Common myeloid progenitor, CD34-positive (primary cell): Measurements from ENCODE around the gene HOXB3.

ENCODE experiments used
- CTCF ChIA-PET: fragments of 350-600 bp; sonication (Branson Sonifier 250); formaldehyde crosslinking; loops from one replicate; lab custom pipeline; 2021; ENCODE audit warnings: antibody characterized with exemption; lab: Charles Lee
- POLR2A ChIA-PET: fragments of 350-600 bp; sonication (Branson Sonifier 250); formaldehyde crosslinking; loops from one replicate; lab custom pipeline; 2021; ENCODE audit warnings: antibody characterized with exemption; lab: Charles Lee
- DNase-seq, 3 donors: peaks; one replicate each; pipeline versions ENCODE4 v3.0.0 to v3.0.0-alpha.2; 2013
- H3K27ac ChIP-seq, 2 experiments: 1 replicate in 1 of 2; 2 replicates in 1 of 2; pipeline ENCODE4 v1.7.0; 2013; ENCODE audit warnings: inconsistent platforms in 2 of 2, low read length in 2 of 2, mild to moderate bottlenecking in 2 of 2, low read depth in 1 of 2, moderate library complexity in 1 of 2; ENCODE audit not compliant: severe bottlenecking in 2 of 2, insufficient read depth in 1 of 2, poor library complexity in 1 of 2
- H3K27me3 ChIP-seq, 5 experiments: replicated peaks in 2 of 5; 1 replicate in 3 of 5; 2 replicates in 2 of 5; pipeline versions ENCODE4 v1.6.1 to v1.7.0; 2013; ENCODE audit warnings: low read length in 4 of 5, mild to moderate bottlenecking in 2 of 5, moderate library complexity in 2 of 5, inconsistent platforms in 1 of 5; ENCODE audit not compliant: insufficient read depth in 5 of 5, control insufficient read depth in 4 of 5
- H3K36me3 ChIP-seq, 4 experiments: 1 replicate in 2 of 4; 2 replicates in 2 of 4; pipeline versions ENCODE4 v1.6.1 to v1.7.0; 2013; ENCODE audit warnings: low read length in 3 of 4, control low read depth in 1 of 4, mild to moderate bottlenecking in 1 of 4; ENCODE audit not compliant: control insufficient read depth in 4 of 4, insufficient read depth in 4 of 4
- H3K4me1 ChIP-seq, 4 experiments: 1 replicate in 3 of 4; 2 replicates in 1 of 4; pipeline versions ENCODE4 v1.6.1 to v1.7.1; 2013; ENCODE audit warnings: low read length in 3 of 4, mild to moderate bottlenecking in 3 of 4, control low read depth in 1 of 4, inconsistent platforms in 1 of 4, moderate library complexity in 1 of 4; ENCODE audit not compliant: control insufficient read depth in 4 of 4, insufficient read depth in 4 of 4; ENCODE audit errors: control extremely low read depth in 1 of 4
- H3K4me3 ChIP-seq, 7 experiments: 1 replicate in 4 of 7; 2 replicates in 3 of 7; pipeline versions ENCODE4 v1.5.1 to v1.7.0; 2013; ENCODE audit warnings: mild to moderate bottlenecking in 7 of 7, low read length in 6 of 7, moderate library complexity in 6 of 7, inconsistent platforms in 2 of 7, low read depth in 2 of 7, control low read depth in 1 of 7; ENCODE audit not compliant: insufficient read depth in 4 of 7, control insufficient read depth in 1 of 7; ENCODE audit errors: extremely low read depth in 1 of 7
- H3K9me3 ChIP-seq, 5 experiments: 1 replicate in 4 of 5; 2 replicates in 1 of 5; pipeline versions ENCODE4 v1.6.1 to v1.7.1; 2013; ENCODE audit warnings: low read length in 4 of 5, mild to moderate bottlenecking in 2 of 5, inconsistent platforms in 1 of 5, low read depth in 1 of 5, moderate library complexity in 1 of 5; ENCODE audit not compliant: control insufficient read depth in 4 of 5, insufficient read depth in 2 of 5; ENCODE audit errors: control extremely low read depth in 1 of 5
- WGBS: methylation state at CpG from one replicate; pipeline ENCODE4 v1.1.5; 2013; ENCODE audit not compliant: insufficient coverage; 5-methylcytosine and 5-hydroxymethylcytosine counted together

Gene HOXB3

GRCh38 chr17:48500435-48501426 lies 89.3 kb downstream of the HOXB3 start:
- 73% methylated on average over 9 of the region's 12 CpGs for WGBS
- Histone ChIP-seq H3K4me3 (no peak overlapping the region), H3K27ac (no peak overlapping the region), H3K4me1 (peaks cover 0 to 6% (median 4%) of the 10 kb centered on the region in 4 experiments), H3K9me3 (no peaks in the 10 kb centered on the region), H3K36me3 (no peaks in the 10 kb centered on the region), H3K27me3 (no peaks in the 10 kb centered on the region)
- CTCF ChIA-PET: interaction anchor here (0.6 to 1.9 kb wide), 13 partner anchors 8 to 165 kb away, joined by 3 to 14 read pairs (median 4); partner anchors contain the start of gene HOXB5
- POLR2A ChIA-PET: interaction anchor here (0.7 kb wide), 1 partner anchor 54 kb away, joined by 3 read pairs; no protein-coding TSS in a partner anchor
- peak; percentile 70 to 80 (median 79) for DNase-seq

- no peak for DNase-seq
- H3K4me3 ChIP-seq: no peak overlapping the region
- POLR2A ChIA-PET: no interaction called here
- no peaks in the 10 kb centered on the region for H3K36me3 ChIP-seq
- no peaks in the 10 kb centered on the region for H3K27me3 ChIP-seq
- no peak overlapping the region for H3K27ac ChIP-seq
- H3K4me1 ChIP-seq: peaks cover 0 to 2% (median 0%) of the 10 kb centered on the region in 4 experiments
- H3K9me3 ChIP-seq: no peaks in the 10 kb centered on the region
- WGBS: 100% methylated on average over 2 of the region's 5 CpGs
- CTCF ChIA-PET: interaction anchor here (0.8 to 4.7 kb wide), 11 partner anchors 8 to 99 kb away, joined by 3 to 15 read pairs (median 3); partner anchors contain the start of gene HOXB5
Observed at GRCh38 chr17:48499735-48500434, 90.2 kb downstream of the HOXB3 start.

- POLR2A ChIA-PET: no interaction called here
- CTCF ChIA-PET: interaction anchor here (0.8 to 4.7 kb wide), 8 partner anchors 11 to 99 kb away, joined by 3 to 15 read pairs (median 3); partner anchors contain the start of gene HOXB5
- no CpG with 5 or more reads among the region's 3 CpGs for WGBS
Observed at GRCh38 chr17:48499248-48499647, 90.8 kb downstream of the HOXB3 start.

More at GRCh38 chr17:48499248-48499647, 90.8 kb downstream of the HOXB3 start:
- Histone ChIP-seq H3K27ac (no peak overlapping the region), H3K4me1 (peaks cover 0 to 2% (median 0%) of the 10 kb centered on the region in 4 experiments), H3K27me3 (no peaks in the 10 kb centered on the region), H3K4me3 (no peak overlapping the region), H3K36me3 (no peaks in the 10 kb centered on the region), H3K9me3 (no peaks in the 10 kb centered on the region)
- no peak for DNase-seq
